Endothelial cell of umbilical vein (primary cell): ENCODE data around the gene TEX29. TPM values are rescaled to one million over a fixed set of nuclear protein-coding genes. Genes with fewer than 3 reads are reported as not detected.

Experiments used
- BruUV-seq: library from RNA; stranded (reverse); fragments of 400-500 nt; replicated peaks from 2 replicates; lab custom pipeline; 2021; lab: Mats Ljungman, UMichigan
- CTCF ChIA-PET: fragments of 300-600, 350-600 bp; sonication (Branson Sonifier 250); formaldehyde crosslinking; loops from one replicate; lab custom pipeline; 2021; ENCODE audit warnings: antibody characterized with exemption, inconsistent platforms; lab: Charles Lee
- POLR2A ChIA-PET: fragments of 300-600, 350-600 bp; sonication (Branson Sonifier 250); formaldehyde crosslinking; loops from one replicate; lab custom pipeline; 2021; ENCODE audit warnings: antibody characterized with exemption, inconsistent platforms; lab: Charles Lee
- DNase-seq: peaks from one replicate; pipeline ENCODE4 v3.0.0-alpha.2; 2011; ENCODE audit warnings: low read depth, low spot score
- FAIRE-seq: peaks from 2 replicates; lab custom pipeline; 2011; peaks lifted over from hg19 to GRCh38; lab: Jason Lieb, UNC
- H2AFZ ChIP-seq: 2 replicates; pipeline ENCODE4 v1.6.0; 2012; ENCODE audit warnings: low read depth, low read length, control low read depth, inconsistent platforms
- H3K27ac ChIP-seq: 2 replicates; pipeline ENCODE4 v1.5.1; 2011; ENCODE audit warnings: low read depth, mild to moderate bottlenecking, control low read depth, low read length, moderate library complexity; ENCODE audit not compliant: insufficient read depth
- H3K27me3 ChIP-seq, 2 experiments: 2 replicates each; pipeline versions ENCODE4 v1.6.0 to v1.6.1; 2011; ENCODE audit warnings: low read length in 2 of 2, mixed read lengths in 1 of 2; ENCODE audit not compliant: control insufficient read depth in 2 of 2, insufficient read depth in 2 of 2
- H3K36me3 ChIP-seq, 2 experiments: 2 replicates in 1 of 2; 3 replicates in 1 of 2; pipeline ENCODE4 v1.5.1; 2011; ENCODE audit warnings: low read length in 2 of 2, mild to moderate bottlenecking in 1 of 2, moderate library complexity in 1 of 2; ENCODE audit not compliant: control insufficient read depth in 2 of 2, insufficient read depth in 2 of 2; ENCODE audit errors: extremely low read depth in 1 of 2
- H3K4me1 ChIP-seq: 3 replicates; pipeline ENCODE4 v1.5.1; 2011; ENCODE audit warnings: mild to moderate bottlenecking, low read length; ENCODE audit not compliant: control insufficient read depth, insufficient read depth; ENCODE audit errors: extremely low read depth
- H3K4me2 ChIP-seq: 2 replicates; pipeline ENCODE4 v1.6.1; 2011; ENCODE audit warnings: low read length, control low read depth, mixed read lengths; ENCODE audit not compliant: insufficient read depth
- H3K4me3 ChIP-seq, 3 experiments: fragments of 200-600 bp in 1 of 3; sonication (generic), shearing (Covaris generic) in 1 of 3; replicated peaks in 1 of 3; 2 replicates each; pipeline ENCODE4 v1.5.1; 2011 to 2016; ENCODE audit warnings: control low read depth in 3 of 3, low read length in 3 of 3, mild to moderate bottlenecking in 2 of 3, inconsistent platforms in 1 of 3, low read depth in 1 of 3, moderate library complexity in 1 of 3; ENCODE audit not compliant: insufficient read depth in 1 of 3
- H3K79me2 ChIP-seq: 2 replicates; pipeline ENCODE4 v1.6.0; 2012; ENCODE audit warnings: low read length, inconsistent platforms; ENCODE audit not compliant: control insufficient read depth, insufficient read depth
- H3K9ac ChIP-seq: replicated peaks from 2 replicates; pipeline ENCODE3; 2011; ENCODE audit warnings: low read length, control low read depth; ENCODE audit not compliant: insufficient read depth; ENCODE audit errors: extremely low read depth
- H3K9me1 ChIP-seq: replicated peaks from 3 replicates; pipeline ENCODE4 v1.6.0; 2011; ENCODE audit warnings: mild to moderate bottlenecking, low read length; ENCODE audit not compliant: control insufficient read depth, insufficient read depth; ENCODE audit errors: extremely low read depth
- H3K9me3 ChIP-seq: replicated peaks from 2 replicates; pipeline ENCODE4 v1.5.1; 2012; ENCODE audit warnings: low read length, inconsistent platforms; ENCODE audit not compliant: control insufficient read depth, insufficient read depth
- H4K20me1 ChIP-seq: replicated peaks from 2 replicates; pipeline ENCODE3; 2011; ENCODE audit warnings: mild to moderate bottlenecking, low read length; ENCODE audit not compliant: control insufficient read depth, insufficient read depth; ENCODE audit errors: extremely low read depth
- EZH2 ChIP-seq: IDR thresholded peaks from 2 replicates; pipeline ENCODE4 v1.6.1; 2012; ENCODE audit warnings: borderline replicate concordance, low read depth, mild to moderate bottlenecking, moderate library complexity, low read length, inconsistent platforms; ENCODE audit not compliant: severe bottlenecking
- FOS ChIP-seq: IDR thresholded peaks from 2 replicates; pipeline ENCODE4 v1.6.1; 2011; ENCODE audit warnings: mild to moderate bottlenecking, low read length, moderate library complexity, borderline replicate concordance; ENCODE audit not compliant: insufficient read depth
- GATA2 ChIP-seq: IDR thresholded peaks from 2 replicates; pipeline ENCODE4 v1.7.0; 2011; ENCODE audit warnings: low read depth, mild to moderate bottlenecking, moderate library complexity, mixed read lengths, low read length; ENCODE audit not compliant: insufficient read length, insufficient read depth
- JUN ChIP-seq: IDR thresholded peaks from 2 replicates; pipeline ENCODE4 v1.6.1; 2011; ENCODE audit warnings: borderline replicate concordance, low read depth; ENCODE audit not compliant: insufficient read length, insufficient read depth
- MYC ChIP-seq: IDR thresholded peaks from one replicate; pipeline ENCODE4 v1.6.1; 2011; ENCODE audit warnings: mild to moderate bottlenecking, low read depth, low read length
- POLR2A ChIP-seq: IDR thresholded peaks from 2 replicates; pipeline ENCODE4 v1.6.1; 2012; ENCODE audit warnings: low read depth, mild to moderate bottlenecking, control low read depth, low read length
- POLR2AphosphoS5 ChIP-seq: IDR thresholded peaks from 2 replicates; pipeline ENCODE4 v1.6.1; 2012; ENCODE audit warnings: low read depth, mild to moderate bottlenecking, control low read depth, low read length, moderate library complexity; ENCODE audit not compliant: insufficient read depth
- dilution Hi-C: fragments of 300-500 bp; cut with MboI; formaldehyde crosslinking; loops from one replicate; pipeline ENCODE4 v1.15.0; 2019; ENCODE audit warnings: low sequenced_read_pairs; ENCODE audit not compliant: extremely low pct_ligation_motif_present
- intact Hi-C: fragments of 100-400 bp; cut with micrococcal nuclease; formaldehyde crosslinking; loops from one replicate; pipeline ENCODE4 v1.10.0; 2022
- polyA plus RNA-seq, 4 experiments: library from polyadenylated mRNA; depleted of rRNA in 3 of 4; stranded (reverse) in 3 of 4; unstranded in 1 of 4; fragments of >200 nt; gene quantifications; 2 replicates each; pipeline versions ENCODE4 v1.2.1 to v1.2.3, GENCODE V29; 2011 to 2012; ENCODE audit warnings: missing spikeins in 1 of 4
- total RNA-seq: library from RNA; stranded (reverse); gene quantifications from 2 replicates; pipeline ENCODE4 v1.2.3, GENCODE V29; 2021
- TF ChIP-seq, protein P1 (sequence below), 2 donors: IDR thresholded peaks; 1 replicate in 1 of 2; 2 replicates in 1 of 2; pipeline ENCODE4 v1.5.1; 2011; ENCODE audit warnings: low read length in 2 of 2, mild to moderate bottlenecking in 2 of 2, moderate library complexity in 2 of 2, control low read depth in 1 of 2, inconsistent platforms in 1 of 2, low read depth in 1 of 2; ENCODE audit not compliant: insufficient read depth in 1 of 2; ENCODE audit errors: extremely low read depth in 1 of 2
- TF ChIP-seq, protein P2 (sequence below): IDR thresholded peaks from 2 replicates; pipeline ENCODE4 v1.6.1; 2011; ENCODE audit not compliant: insufficient read depth, insufficient read length

The TEX29 gene
- total and polyA plus RNA-seq, 2 donors (not counting 3 experiments of a cell fraction or from before 2014, with no cell fraction given): 0.44 TPM; not detected in 1

DNA sequence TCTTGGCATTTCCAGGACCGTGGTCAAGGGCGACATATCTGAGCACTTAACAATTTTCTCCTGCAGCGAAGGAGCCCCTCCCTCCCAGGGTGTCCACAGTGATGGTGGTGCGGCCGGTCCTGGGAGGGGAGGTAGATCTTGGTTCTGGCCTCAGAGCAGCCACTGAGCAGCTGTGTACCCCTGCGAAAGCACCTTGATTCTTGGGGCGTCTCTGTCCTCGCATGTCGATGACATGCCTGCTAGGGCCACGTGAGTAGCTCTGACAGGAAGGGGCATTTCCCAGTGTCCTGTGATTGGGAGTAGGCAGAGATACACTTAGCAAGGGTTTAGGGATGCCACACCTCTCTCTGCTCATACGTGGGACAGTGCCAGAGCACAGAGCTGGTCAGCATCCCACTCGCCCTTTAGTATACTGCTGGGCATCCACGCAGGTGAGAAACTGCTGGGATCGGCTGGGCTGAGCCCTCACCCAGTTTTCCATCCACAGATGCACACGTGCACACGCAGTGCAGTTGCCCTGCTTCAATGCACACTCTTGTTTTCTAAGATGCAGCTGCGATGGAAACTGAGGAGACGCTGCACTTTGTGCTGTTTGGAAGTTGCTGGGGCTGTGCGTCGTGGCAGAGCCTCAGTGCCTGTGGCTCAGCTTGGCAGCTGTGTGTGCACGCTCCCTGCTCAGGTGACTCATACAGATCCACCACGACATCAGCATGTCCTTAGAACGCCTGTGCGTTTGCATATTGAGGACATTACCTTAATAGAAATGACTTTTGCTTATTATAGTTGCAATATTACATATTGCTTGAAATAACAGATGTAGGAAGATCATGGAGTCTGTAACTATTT, 66.8 kb downstream of the TEX29 start:
- dilution Hi-C loops: no loop called here
- Histone ChIP-seq H3K36me3 (no peaks in the 10 kb centered on the region), H3K79me2 (no peaks in the 10 kb centered on the region), H3K4me3 (no peak overlapping the region), H3K27ac (no peak overlapping the region), H3K4me1 (no peaks in the 10 kb centered on the region), H3K27me3 (no peaks in the 10 kb centered on the region), H3K9ac (no peak overlapping the region), H3K4me2 (no peak overlapping the region), H3K9me1 (no peaks in the 10 kb centered on the region), H4K20me1 (no peaks in the 10 kb centered on the region), H3K9me3 (no peaks in the 10 kb centered on the region), H2AFZ (no peak overlapping the region)
- TF ChIP-seq, protein P1, sequence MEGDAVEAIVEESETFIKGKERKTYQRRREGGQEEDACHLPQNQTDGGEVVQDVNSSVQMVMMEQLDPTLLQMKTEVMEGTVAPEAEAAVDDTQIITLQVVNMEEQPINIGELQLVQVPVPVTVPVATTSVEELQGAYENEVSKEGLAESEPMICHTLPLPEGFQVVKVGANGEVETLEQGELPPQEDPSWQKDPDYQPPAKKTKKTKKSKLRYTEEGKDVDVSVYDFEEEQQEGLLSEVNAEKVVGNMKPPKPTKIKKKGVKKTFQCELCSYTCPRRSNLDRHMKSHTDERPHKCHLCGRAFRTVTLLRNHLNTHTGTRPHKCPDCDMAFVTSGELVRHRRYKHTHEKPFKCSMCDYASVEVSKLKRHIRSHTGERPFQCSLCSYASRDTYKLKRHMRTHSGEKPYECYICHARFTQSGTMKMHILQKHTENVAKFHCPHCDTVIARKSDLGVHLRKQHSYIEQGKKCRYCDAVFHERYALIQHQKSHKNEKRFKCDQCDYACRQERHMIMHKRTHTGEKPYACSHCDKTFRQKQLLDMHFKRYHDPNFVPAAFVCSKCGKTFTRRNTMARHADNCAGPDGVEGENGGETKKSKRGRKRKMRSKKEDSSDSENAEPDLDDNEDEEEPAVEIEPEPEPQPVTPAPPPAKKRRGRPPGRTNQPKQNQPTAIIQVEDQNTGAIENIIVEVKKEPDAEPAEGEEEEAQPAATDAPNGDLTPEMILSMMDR (IDR thresholded peaks at IDR 0.05; ENCODE audit: extremely low read depth in 1 of 2, insufficient read depth in 1 of 2, low read depth in 1 of 2, low read length in 2 of 2): no peak
- TF ChIP-seq POLR2A (no peak), GATA2 (no peak), MYC (no peak), POLR2AphosphoS5 (no peak), EZH2 (no peak), JUN (no peak), FOS (no peak)
- TF ChIP-seq, protein P2, sequence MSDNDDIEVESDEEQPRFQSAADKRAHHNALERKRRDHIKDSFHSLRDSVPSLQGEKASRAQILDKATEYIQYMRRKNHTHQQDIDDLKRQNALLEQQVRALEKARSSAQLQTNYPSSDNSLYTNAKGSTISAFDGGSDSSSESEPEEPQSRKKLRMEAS: no peak
- intact Hi-C loops: no loop called here
- FAIRE-seq: no peak
- POLR2A ChIA-PET: no interaction called here
- CTCF ChIA-PET: no interaction called here
- BruUV-seq: no TSS peak
- no peak for DNase-seq
